SK-N-SH (cell line): ENCODE measurements around the gene ZNF337. TPM values are rescaled to one million over a fixed set of nuclear protein-coding genes. Genes with fewer than 3 reads are reported as not detected.

ENCODE experiments used
- CTCF ChIA-PET: fragments of 300-600, 350-600 bp; formaldehyde crosslinking; extraction: SDS; loops from one replicate; lab custom pipeline; 2021; lab: Yijun Ruan, JAX
- POLR2A ChIA-PET: fragments of 350-600 bp; sonication (Branson Sonifier 250); formaldehyde crosslinking; extraction: SDS; loops from one replicate; lab custom pipeline; 2020; ENCODE audit warnings: antibody characterized with exemption, inconsistent platforms; lab: Yijun Ruan, JAX
- DNase-seq: peaks from one replicate; pipeline ENCODE4 v3.0.0; 2012
- H2AFZ ChIP-seq: fragments of 200-600 bp; sonication (generic); 2 replicates; pipeline ENCODE4 v1.8.1; 2016; ENCODE audit warnings: antibody characterized with exemption, mild to moderate bottlenecking, low read depth
- H3F3A ChIP-seq: fragments of 200-600 bp; sonication (generic); replicated peaks from 2 replicates; pipeline ENCODE3; 2016; ENCODE audit warnings: antibody characterized with exemption, mild to moderate bottlenecking; ENCODE audit not compliant: insufficient read depth
- H3K27ac ChIP-seq, 2 experiments: fragments of 200-500 bp in 1 of 2; fragments of 200-600 bp in 1 of 2; sonication (Bioruptor generic) in 1 of 2; sonication (generic), shearing (Covaris generic) in 1 of 2; 2 replicates each; pipeline versions ENCODE4 v1.5.1 to v1.6.1; 2014 to 2016; ENCODE audit warnings: low read depth in 2 of 2, inconsistent platforms in 1 of 2, low read length in 1 of 2, mild to moderate bottlenecking in 1 of 2, mixed read lengths in 1 of 2
- H3K27me3 ChIP-seq: fragments of 200-600 bp; sonication (generic), shearing (Covaris generic); 2 replicates; pipeline ENCODE4 v1.6.1; 2016; ENCODE audit warnings: mixed run types; ENCODE audit not compliant: insufficient read depth
- H3K36me3 ChIP-seq, 2 experiments: fragments of 200-500 bp in 1 of 2; fragments of 200-600 bp in 1 of 2; sonication (Bioruptor generic) in 1 of 2; sonication (generic) in 1 of 2; replicated peaks in 1 of 2; 2 replicates each; pipeline versions ENCODE3 to v1.5.1; 2014 to 2016; ENCODE audit warnings: low read length in 1 of 2, mild to moderate bottlenecking in 1 of 2; ENCODE audit not compliant: insufficient read depth in 2 of 2, control insufficient read depth in 1 of 2
- H3K4me1 ChIP-seq, 2 experiments: fragments of 200-500 bp in 1 of 2; fragments of 200-600 bp in 1 of 2; sonication (Bioruptor generic) in 1 of 2; sonication (generic), shearing (Covaris generic) in 1 of 2; 2 replicates each; pipeline versions ENCODE4 v1.5.1 to v1.6.1; 2014 to 2016; ENCODE audit warnings: low read depth in 1 of 2, low read length in 1 of 2, mixed run types in 1 of 2; ENCODE audit not compliant: insufficient read depth in 2 of 2, control insufficient read depth in 1 of 2
- H3K4me2 ChIP-seq: fragments of 200-600 bp; sonication (generic), shearing (Covaris generic); 2 replicates; pipeline ENCODE4 v1.6.1; 2017; ENCODE audit warnings: mixed run types
- H3K4me3 ChIP-seq, 2 experiments: fragments of 200-500 bp in 1 of 2; fragments of 200-600 bp in 1 of 2; sonication (Bioruptor generic) in 1 of 2; sonication (generic), shearing (Covaris generic) in 1 of 2; 2 replicates each; pipeline versions ENCODE4 v1.5.1 to v1.8.1; 2014 to 2016; ENCODE audit warnings: low read depth in 2 of 2, inconsistent platforms in 1 of 2, low read length in 1 of 2, mild to moderate bottlenecking in 1 of 2, mixed read lengths in 1 of 2, moderate library complexity in 1 of 2
- H3K79me2 ChIP-seq: fragments of 200-600 bp; sonication (generic); 2 replicates; pipeline ENCODE4 v1.8.1; 2017; ENCODE audit warnings: mild to moderate bottlenecking; ENCODE audit not compliant: insufficient read depth
- H3K9ac ChIP-seq: fragments of 200-600 bp; sonication (generic); 2 replicates; pipeline ENCODE4 v1.6.1; 2017; ENCODE audit warnings: mixed run types
- H3K9me2 ChIP-seq: fragments of 200-600 bp; sonication (generic); 2 replicates; pipeline ENCODE4 v1.6.1; 2017; ENCODE audit warnings: mixed run types
- H3K9me3 ChIP-seq: fragments of 200-600 bp; sonication (generic); 2 replicates; pipeline ENCODE4 v1.6.1; 2017; ENCODE audit warnings: mixed run types, mild to moderate bottlenecking, moderate library complexity
- H4K20me1 ChIP-seq: fragments of 200-600 bp; sonication (generic); 2 replicates; pipeline ENCODE4 v1.6.1; 2017; ENCODE audit warnings: mild to moderate bottlenecking, mixed run types; ENCODE audit not compliant: insufficient read depth
- CTCF ChIP-seq: fragments of 200-600 bp; sonication (generic); IDR thresholded peaks from 2 replicates; pipeline ENCODE4 v1.6.1; 2017; ENCODE audit warnings: antibody characterized with exemption, mild to moderate bottlenecking, moderate library complexity
- EZH2phosphoT487 ChIP-seq: fragments of 200-600 bp; sonication (generic); IDR thresholded peaks from 2 replicates; pipeline ENCODE4 v1.6.1; 2017; ENCODE audit warnings: low read depth, mixed run types, mild to moderate bottlenecking, antibody characterized with exemption, moderate library complexity, borderline replicate concordance
- FOSL2 ChIP-seq: IDR thresholded peaks from 2 replicates; pipeline ENCODE4 v1.4.0; 2012; ENCODE audit warnings: low read depth, mild to moderate bottlenecking, moderate library complexity, borderline replicate concordance
- FOXJ3 ChIP-seq: sonication (generic); formaldehyde crosslinking; IDR thresholded peaks from 2 replicates; pipeline ENCODE4 v1.5.1; 2020; ENCODE audit warnings: mild to moderate bottlenecking, missing genetic modification reagents
- GATA2 ChIP-seq: sonication (generic); formaldehyde crosslinking; IDR thresholded peaks from 2 replicates; pipeline ENCODE4 v1.5.0; 2020; ENCODE audit warnings: mild to moderate bottlenecking, missing genetic modification reagents
- MXI1 ChIP-seq: IDR thresholded peaks from 2 replicates; pipeline ENCODE4 v1.6.1; 2012; ENCODE audit warnings: mild to moderate bottlenecking, low read depth, low read length, improper control_type of control experiment
- RCOR1 ChIP-seq: fragments of 150-350 bp; IDR thresholded peaks from 2 replicates; pipeline ENCODE4 v1.6.1; 2017; ENCODE audit warnings: antibody characterized with exemption, low read length
- RXRA ChIP-seq: IDR thresholded peaks from 2 replicates; pipeline ENCODE4 v1.4.0; 2012; ENCODE audit warnings: low read depth, mild to moderate bottlenecking, borderline replicate concordance
- TCF12 ChIP-seq: IDR thresholded peaks from 2 replicates; pipeline ENCODE4 v1.4.0; 2012
- TEAD4 ChIP-seq: IDR thresholded peaks from 2 replicates; pipeline ENCODE4 v1.4.0; 2012; ENCODE audit warnings: mild to moderate bottlenecking, borderline replicate concordance; ENCODE audit not compliant: insufficient read depth
- WGBS: methylation state at CpG from one replicate; pipeline ENCODE4 v1.1.6; 2017; ENCODE audit warnings: low lambda C conversion rate; 5-methylcytosine and 5-hydroxymethylcytosine counted together
- polyA plus RNA-seq, 3 experiments: library from polyadenylated mRNA; depleted of rRNA; stranded (reverse); fragments of >200 nt; gene quantifications; 2 replicates each; pipeline ENCODE4 v1.2.3, GENCODE V29; 2012
- TF ChIP-seq, protein P1 (sequence below): fragments of 150-350 bp; IDR thresholded peaks from 2 replicates; pipeline ENCODE4 v1.6.1; 2017; ENCODE audit warnings: antibody characterized with exemption, low read length, low read depth, borderline replicate concordance

The ZNF337 gene
- polyA plus RNA-seq, 1 of the 3 experiments (the other 2 are of a cell fraction): 16.5 TPM

DNA sequence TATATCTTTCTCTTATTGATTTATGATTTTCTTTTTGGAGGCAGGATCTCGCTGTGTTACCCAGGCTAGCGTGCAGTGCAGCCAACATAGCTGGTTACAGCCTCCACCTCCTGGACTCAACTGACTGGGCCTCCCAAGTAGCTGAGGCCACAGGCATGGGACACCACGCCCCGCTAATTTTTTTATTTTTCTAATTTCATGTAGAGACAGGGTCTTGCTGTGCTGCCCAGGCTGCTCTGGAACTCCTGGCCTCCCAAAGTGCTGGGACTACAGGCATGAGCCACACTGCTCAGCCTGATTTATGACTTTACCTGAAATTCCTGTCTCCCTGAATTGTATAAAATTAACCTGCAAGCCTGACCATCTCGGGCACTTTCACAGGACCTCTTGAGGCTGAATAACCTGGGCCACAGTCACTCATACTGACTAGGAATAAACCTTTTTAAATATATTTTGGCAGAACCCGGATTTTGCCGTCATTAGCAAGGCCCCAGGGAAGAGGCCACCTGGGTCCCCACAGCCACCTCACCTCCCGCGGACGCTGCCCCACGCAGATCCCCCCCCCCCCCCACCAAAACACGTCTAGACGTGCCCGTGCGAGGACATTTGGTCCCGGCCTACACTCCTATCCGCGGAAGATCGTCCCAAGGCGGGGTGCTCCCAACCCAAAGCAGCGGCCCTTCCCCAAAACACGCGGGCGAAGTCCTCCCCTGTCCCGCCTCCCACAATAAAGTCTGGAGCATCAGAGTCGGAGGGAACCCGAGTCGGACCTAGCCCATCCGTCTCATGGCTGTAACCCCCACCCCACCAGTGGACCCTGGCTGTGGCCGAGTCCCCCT is 902 bp downstream of the ZNF337 start:
- Histone ChIP-seq H2AFZ (peak overlapping the region; percentile 58; the same call in 1 of the 2 replicates), H3K79me2 (peaks cover 36% of the 10 kb centered on the region), H3K9me3 (peaks cover 8% of the 10 kb centered on the region; the same call in 1 of the 2 replicates), H3K9ac (peak overlapping the region; percentile 93), H3K27ac (peak overlapping the region; percentile 72 to 95), H3K4me1 (peaks cover 0 to 4% of the 10 kb centered on the region in 2 experiments; a peak in 1 of 4 replicates), H3K27me3 (no peaks in the 10 kb centered on the region), H3K4me2 (peak overlapping the region; percentile 89), H3F3A (peaks cover 5% of the 10 kb centered on the region), H3K9me2 (no peaks in the 10 kb centered on the region), H3K36me3 (peaks cover 5 to 7% of the 10 kb centered on the region in 2 experiments), H4K20me1 (no peaks in the 10 kb centered on the region), H3K4me3 (peak overlapping the region; percentile 87 to 94)
- 35% methylated on average over 13 of the region's 30 CpGs for WGBS
- POLR2A ChIA-PET: interaction anchor here (0.5 kb wide), 1 partner anchor 179 kb away, joined by 3 read pairs; no protein-coding TSS in a partner anchor
- DNase-seq: no peak
- CTCF ChIA-PET: no interaction called here
- TF ChIP-seq RCOR1 (no peak), CTCF (no peak), EZH2phosphoT487 (no peak), TCF12 (no peak), MXI1 (no peak), TEAD4 (no peak), GATA2 (CRISPR knock-in tag) (no peak), FOSL2 (no peak)
- TF ChIP-seq, protein P1, sequence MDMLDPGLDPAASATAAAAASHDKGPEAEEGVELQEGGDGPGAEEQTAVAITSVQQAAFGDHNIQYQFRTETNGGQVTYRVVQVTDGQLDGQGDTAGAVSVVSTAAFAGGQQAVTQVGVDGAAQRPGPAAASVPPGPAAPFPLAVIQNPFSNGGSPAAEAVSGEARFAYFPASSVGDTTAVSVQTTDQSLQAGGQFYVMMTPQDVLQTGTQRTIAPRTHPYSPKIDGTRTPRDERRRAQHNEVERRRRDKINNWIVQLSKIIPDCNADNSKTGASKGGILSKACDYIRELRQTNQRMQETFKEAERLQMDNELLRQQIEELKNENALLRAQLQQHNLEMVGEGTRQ: no peak

- Histone ChIP-seq H3K36me3 (peaks cover 10 to 12% of the 10 kb centered on the region in 2 experiments), H3K79me2 (peaks cover 36% of the 10 kb centered on the region), H3K27me3 (no peaks in the 10 kb centered on the region), H3K4me3 (no peak overlapping the region), H3K4me1 (peaks cover 0 to 4% of the 10 kb centered on the region in 2 experiments; a peak in 1 of 4 replicates), H3K9me3 (no peaks in the 10 kb centered on the region), H3K27ac (no peak overlapping the region), H4K20me1 (no peaks in the 10 kb centered on the region), H3F3A (no peaks in the 10 kb centered on the region), H3K4me2 (no peak overlapping the region), H3K9me2 (no peaks in the 10 kb centered on the region), H3K9ac (no peak overlapping the region), H2AFZ (no peak overlapping the region)
- CTCF ChIA-PET: no interaction called here
- POLR2A ChIA-PET: no interaction called here
- no peak for DNase-seq
- WGBS: 95% methylated on average over 2 of the region's 2 CpGs
- TF ChIP-seq FOXJ3 (no peak), RXRA (no peak), FOSL2 (no peak)
Measured at GRCh38 chr20:25692499-25692898, 4.2 kb downstream of the ZNF337 start.
